ENCODE data around the gene UBE2D2.

UBE2D2 gene

GRCh38 chr5:139644646-139645429 lies 83.7 kb downstream of the UBE2D2 start:
- Histone ChIP-seq H3K27me3 (ENCODE audit: insufficient read depth, low read length) (peaks cover 39% of the 10 kb centered on the region), H3K36me3 (ENCODE audit: insufficient read depth, low read length) (no peaks in the 10 kb centered on the region), H3K27ac (ENCODE audit: low read depth, low read length) (no peak overlapping the region), H3K9me3 (ENCODE audit: insufficient read depth, low read depth, low read length) (no peaks in the 10 kb centered on the region), H3K4me1 (ENCODE audit: insufficient read depth, low read length) (peaks cover 43% of the 10 kb centered on the region), H3K9ac (ENCODE audit: low read depth, low read length) (no peak overlapping the region), H3K4me3 (ENCODE audit: low read length) (no peak overlapping the region)
- 72% methylated on average over 3 of the region's 3 CpGs for WGBS

- peaks cover 37% of the 10 kb centered on the region for H3K4me1 ChIP-seq (ENCODE audit: insufficient read depth, low read length)
- WGBS: 90% methylated on average over 3 of the region's 3 CpGs
- no peak overlapping the region for H3K4me3 ChIP-seq (ENCODE audit: low read length)
- H3K27me3 ChIP-seq (ENCODE audit: insufficient read depth, low read length): peaks cover 39% of the 10 kb centered on the region
- H3K9me3 ChIP-seq (ENCODE audit: insufficient read depth, low read depth, low read length): no peaks in the 10 kb centered on the region
- H3K27ac ChIP-seq (ENCODE audit: low read depth, low read length): no peak overlapping the region
- no peak overlapping the region for H3K9ac ChIP-seq (ENCODE audit: low read depth, low read length)
- H3K36me3 ChIP-seq (ENCODE audit: insufficient read depth, low read length): no peaks in the 10 kb centered on the region
These were observed 84.3 kb downstream of the UBE2D2 start for GRCh38 chr5:139645430-139645871.

- Histone ChIP-seq H3K4me1 (ENCODE audit: insufficient read depth, low read length) (peaks cover 30% of the 10 kb centered on the region), H3K4me3 (ENCODE audit: low read length) (no peak overlapping the region), H3K27ac (ENCODE audit: low read depth, low read length) (no peak overlapping the region), H3K9me3 (ENCODE audit: insufficient read depth, low read depth, low read length) (no peaks in the 10 kb centered on the region), H3K9ac (ENCODE audit: low read depth, low read length) (no peak overlapping the region), H3K27me3 (ENCODE audit: insufficient read depth, low read length) (peaks cover 39% of the 10 kb centered on the region), H3K36me3 (ENCODE audit: insufficient read depth, low read length) (no peaks in the 10 kb centered on the region)
- WGBS: 89% methylated on average over 3 of the region's 3 CpGs
These were observed 85.0 kb downstream of the UBE2D2 start for GRCh38 chr5:139646111-139646510.

GRCh38 chr5:139646912-139647505 lies 85.9 kb downstream of the UBE2D2 start:
- peak overlapping the region; percentile 87 for H3K4me3 ChIP-seq (ENCODE audit: low read length)

GRCh38 chr5:139647506-139648204 lies 86.5 kb downstream of the UBE2D2 start:
- H3K36me3 ChIP-seq (ENCODE audit: insufficient read depth, low read length): no peaks in the 10 kb centered on the region
- no peaks in the 10 kb centered on the region for H3K9me3 ChIP-seq (ENCODE audit: insufficient read depth, low read depth, low read length)
- peak overlapping the region; percentile 52; the same call in 1 of the 2 replicates for H3K9ac ChIP-seq (ENCODE audit: low read depth, low read length)
- H3K27ac ChIP-seq (ENCODE audit: low read depth, low read length): peak overlapping the region; percentile 94; the same call in 1 of the 2 replicates
- 1% methylated on average over 46 of the region's 46 CpGs for whole genome bisulfite sequencing
- H3K27me3 ChIP-seq (ENCODE audit: insufficient read depth, low read length): peaks cover 36% of the 10 kb centered on the region
- H3K4me1 ChIP-seq (ENCODE audit: insufficient read depth, low read length): peaks cover 29% of the 10 kb centered on the region
- peak overlapping the region; percentile 87 for H3K4me3 ChIP-seq (ENCODE audit: low read length)

More at GRCh38 chr5:139646912-139647505, 85.9 kb downstream of the UBE2D2 start:
- Histone ChIP-seq H3K27ac (ENCODE audit: low read depth, low read length) (no peak overlapping the region), H3K9me3 (ENCODE audit: insufficient read depth, low read depth, low read length) (no peaks in the 10 kb centered on the region), H3K9ac (ENCODE audit: low read depth, low read length) (no peak overlapping the region), H3K27me3 (ENCODE audit: insufficient read depth, low read length) (peaks cover 39% of the 10 kb centered on the region), H3K4me1 (ENCODE audit: insufficient read depth, low read length) (peaks cover 27% of the 10 kb centered on the region), H3K36me3 (ENCODE audit: insufficient read depth, low read length) (no peaks in the 10 kb centered on the region)
- 1% methylated on average over 25 of the region's 25 CpGs for WGBS

- peak within 1 kb of the TSS; percentile 87 for H3K4me3 ChIP-seq (ENCODE audit: low read length)
- H3K9ac ChIP-seq (ENCODE audit: low read depth, low read length): peak within 1 kb of the TSS; percentile 79
- H3K4me1 ChIP-seq (ENCODE audit: insufficient read depth, low read length): peaks cover 30% of the 10 kb centered on the region
- under 1% methylated on average over 93 of the region's 106 CpGs for WGBS
- no peaks in the 10 kb centered on the region for H3K9me3 ChIP-seq (ENCODE audit: insufficient read depth, low read depth, low read length)
- peaks cover 35% of the 10 kb centered on the region for H3K27me3 ChIP-seq (ENCODE audit: insufficient read depth, low read length)
- H3K36me3 ChIP-seq (ENCODE audit: insufficient read depth, low read length): no peaks in the 10 kb centered on the region
- H3K27ac ChIP-seq (ENCODE audit: low read depth, low read length): peak within 1 kb of the TSS; percentile 94; the same call in 1 of the 2 replicates
These were observed 87.3 kb downstream of the UBE2D2 start, which contains the start of gene CXXC5 for GRCh38 chr5:139648205-139649081. CXXC5 (plus strand) TSS chr5:139648349; CDS start chr5:139680524, 32,175 bp downstream.

- peak overlapping the region; percentile 94 for H3K27ac ChIP-seq (ENCODE audit: low read depth, low read length)
- WGBS: under 1% methylated on average over 75 of the region's 77 CpGs
- no peaks in the 10 kb centered on the region for H3K36me3 ChIP-seq (ENCODE audit: insufficient read depth, low read length)
- peak overlapping the region; percentile 79 for H3K9ac ChIP-seq (ENCODE audit: low read depth, low read length)
- H3K4me3 ChIP-seq (ENCODE audit: low read length): peak overlapping the region; percentile 87
- H3K9me3 ChIP-seq (ENCODE audit: insufficient read depth, low read depth, low read length): no peaks in the 10 kb centered on the region
- H3K27me3 ChIP-seq (ENCODE audit: insufficient read depth, low read length): peaks cover 32% of the 10 kb centered on the region
- peaks cover 38% of the 10 kb centered on the region for H3K4me1 ChIP-seq (ENCODE audit: insufficient read depth, low read length)
These were observed 88.2 kb downstream of the UBE2D2 start for GRCh38 chr5:139649082-139649991.

- 1% methylated on average over 43 of the region's 48 CpGs for WGBS
- peaks cover 45% of the 10 kb centered on the region for H3K4me1 ChIP-seq (ENCODE audit: insufficient read depth, low read length)
- H3K27me3 ChIP-seq (ENCODE audit: insufficient read depth, low read length): peaks cover 25% of the 10 kb centered on the region
- peak overlapping the region; percentile 79 for H3K9ac ChIP-seq (ENCODE audit: low read depth, low read length)
- no peaks in the 10 kb centered on the region for H3K36me3 ChIP-seq (ENCODE audit: insufficient read depth, low read length)
- peak overlapping the region; percentile 87 for H3K4me3 ChIP-seq (ENCODE audit: low read length)
- H3K27ac ChIP-seq (ENCODE audit: low read depth, low read length): peak overlapping the region; percentile 94
- no peaks in the 10 kb centered on the region for H3K9me3 ChIP-seq (ENCODE audit: insufficient read depth, low read depth, low read length)
These were observed 89.0 kb downstream of the UBE2D2 start for GRCh38 chr5:139650031-139650688.

GRCh38 chr5:139650689-139651042 lies 89.5 kb downstream of the UBE2D2 start:
- H3K27me3 ChIP-seq (ENCODE audit: insufficient read depth, low read length): peaks cover 20% of the 10 kb centered on the region
- peak overlapping the region; percentile 87 for H3K4me3 ChIP-seq (ENCODE audit: low read length)
- H3K36me3 ChIP-seq (ENCODE audit: insufficient read depth, low read length): no peaks in the 10 kb centered on the region
- H3K27ac ChIP-seq (ENCODE audit: low read depth, low read length): peak overlapping the region; percentile 94; the same call in 1 of the 2 replicates
- peaks cover 45% of the 10 kb centered on the region for H3K4me1 ChIP-seq (ENCODE audit: insufficient read depth, low read length)
- no peaks in the 10 kb centered on the region for H3K9me3 ChIP-seq (ENCODE audit: insufficient read depth, low read depth, low read length)
- WGBS: 1% methylated on average over 13 of the region's 13 CpGs
- H3K9ac ChIP-seq (ENCODE audit: low read depth, low read length): peak overlapping the region; percentile 79
